Measurements from ENCODE around the gene MYO1E. TPM values are rescaled to one million over a fixed set of nuclear protein-coding genes. Genes with fewer than 3 reads are reported as not detected.

MYO1E gene
- total RNA-seq, 4 donors from 2014 or later = 131 to 388 (median 345) TPM

GRCh38 chr15:59303136-59303535 is 69.5 kb downstream of the MYO1E start:
- Histone ChIP-seq H3K4me1 (peaks cover 5 to 67% (median 34%) of the 10 kb centered on the region in 4 donors), H3K9me3 (no peaks in the 10 kb centered on the region), H3K27ac (no peak overlapping the region), H3K27me3 (no peaks in the 10 kb centered on the region), H3K4me3 (no peak overlapping the region), H3K36me3 (no peaks in the 10 kb centered on the region)
- in situ Hi-C loops (cut with MboI; ENCODE audit: low pct_ligation_motif_present in 1 of 4, low pct_unique_long_range_greater_than_20kb in 1 of 4, low sequenced_read_pairs in 3 of 4) = no loop called here
- no peak for DNase-seq
- intact Hi-C loops (cut with DNase I; ENCODE audit: low total_unique reads) = no loop called here
- no peak for TF ChIP-seq EP300 (IDR thresholded peaks at IDR 0.05; ENCODE audit: low read depth)
- no peak for TF ChIP-seq CTCF (IDR thresholded peaks at IDR 0.05)
- TF ChIP-seq POLR2A (IDR thresholded peaks at IDR 0.05) = no peak
- WGBS, 2 donors (ENCODE audit: low coverage in 1 of 2) = 80 to 96% methylated on average over 4 to 8 of the region's 8 CpGs

GRCh38 chr15:59301527-59301926 is 71.1 kb downstream of the MYO1E start:
- WGBS, 2 donors (ENCODE audit: low coverage in 1 of 2) = 68 to 86% methylated on average over 4 to 6 of the region's 6 CpGs
- in situ Hi-C loops (cut with MboI; ENCODE audit: low pct_ligation_motif_present in 1 of 4, low pct_unique_long_range_greater_than_20kb in 1 of 4, low sequenced_read_pairs in 3 of 4) = no loop called here
- TF ChIP-seq EP300 (IDR thresholded peaks at IDR 0.05; ENCODE audit: low read depth) (no peak), POLR2A (IDR thresholded peaks at IDR 0.05) (no peak), POLR2AphosphoS5 (IDR thresholded peaks at IDR 0.05) (no peak), CTCF (IDR thresholded peaks at IDR 0.05) (no peak)
- H3K27ac ChIP-seq = peak overlapping the region; percentile 58 to 85 (median 80)
- H3K4me3 ChIP-seq = no peak overlapping the region
- no peaks in the 10 kb centered on the region for H3K9me3 ChIP-seq
- no peak for DNase-seq
- no peaks in the 10 kb centered on the region for H3K36me3 ChIP-seq
- H3K27me3 ChIP-seq = no peaks in the 10 kb centered on the region
- H3K4me1 ChIP-seq = peaks cover 5 to 70% (median 34%) of the 10 kb centered on the region in 4 donors
- intact Hi-C loops (cut with DNase I; ENCODE audit: low total_unique reads) = no loop called here

- no peaks in the 10 kb centered on the region for H3K36me3 ChIP-seq
- H3K4me1 ChIP-seq = peaks cover 9 to 70% (median 42%) of the 10 kb centered on the region in 4 donors
- TF ChIP-seq POLR2A (IDR thresholded peaks at IDR 0.05) (no peak), EP300 (IDR thresholded peaks at IDR 0.05; ENCODE audit: low read depth) (no peak), CTCF (IDR thresholded peaks at IDR 0.05) (no peak), POLR2AphosphoS5 (IDR thresholded peaks at IDR 0.05) (no peak)
- peak overlapping the region; percentile 58 to 85 (median 80) for H3K27ac ChIP-seq
- peak overlapping the region in 1 of 4 donors; percentile 13 for H3K4me3 ChIP-seq
- in situ Hi-C loops (cut with MboI; ENCODE audit: low pct_ligation_motif_present in 1 of 4, low pct_unique_long_range_greater_than_20kb in 1 of 4, low sequenced_read_pairs in 3 of 4) = no loop called here
- H3K27me3 ChIP-seq = no peaks in the 10 kb centered on the region
- intact Hi-C loops (cut with DNase I; ENCODE audit: low total_unique reads) = no loop called here
- 6 to 27% methylated on average over 4 to 6 of the region's 6 CpGs for WGBS, 2 donors (ENCODE audit: low coverage in 1 of 2)
- H3K9me3 ChIP-seq = no peaks in the 10 kb centered on the region
- peak; percentile 61 for DNase-seq
These were observed 72.0 kb downstream of the MYO1E start for GRCh38 chr15:59300618-59301139.

GRCh38 chr15:59299929-59300617 is 72.6 kb downstream of the MYO1E start:
- intact Hi-C loops (cut with DNase I; ENCODE audit: low total_unique reads) (no loop called here), in situ Hi-C loops (cut with MboI; ENCODE audit: low pct_ligation_motif_present in 1 of 4, low pct_unique_long_range_greater_than_20kb in 1 of 4, low sequenced_read_pairs in 3 of 4) (no loop called here)
- DNase-seq = peak; percentile 90
- H3K27ac ChIP-seq = peak overlapping the region; percentile 58 to 85 (median 80)
- peak overlapping the region in 1 of 4 donors; percentile 13 for H3K4me3 ChIP-seq
- TF ChIP-seq EP300 (IDR thresholded peaks at IDR 0.05; ENCODE audit: low read depth) (no peak), POLR2AphosphoS5 (IDR thresholded peaks at IDR 0.05) (peak; percentile 46 to 76 (median 65)), CTCF (IDR thresholded peaks at IDR 0.05) (no peak), POLR2A (IDR thresholded peaks at IDR 0.05) (no peak)
- WGBS, 2 donors (ENCODE audit: low coverage in 1 of 2) = 25 to 100% methylated on average over 1 to 9 of the region's 9 CpGs
- H3K4me1 ChIP-seq = peaks cover 10 to 70% (median 43%) of the 10 kb centered on the region in 4 donors
- H3K9me3 ChIP-seq = no peaks in the 10 kb centered on the region
- H3K27me3 ChIP-seq = no peaks in the 10 kb centered on the region
- H3K36me3 ChIP-seq = no peaks in the 10 kb centered on the region

All from transverse colon (tissue), 4 donors.